Testis (tissue), 3 donors: ENCODE data around the gene NTN4. TPM values are rescaled to one million over a fixed set of nuclear protein-coding genes. Genes with fewer than 3 reads are reported as not detected.
A peak's percentile ranks its signal among the peaks of the same experiment; 100 is the strongest.
"Not testable (repeated sequence)": the region's sequence is repeated elsewhere in the genome, so short reads cannot be mapped to it uniquely, and the experiment has no call there.

Experiments
- DNase-seq: peaks from one replicate; pipeline ENCODE4 v3.0.0-alpha.2; 2019
- H3K27ac ChIP-seq, 2 donors: fragments of 200-600 bp; sonication (generic); one replicate each; pipeline ENCODE4 v1.5.1; 2019
- H3K27me3 ChIP-seq: fragments of 200-600 bp; sonication (generic); one replicate; pipeline ENCODE4 v1.5.1; 2019
- H3K36me3 ChIP-seq: fragments of 200-600 bp; sonication (generic); one replicate; pipeline ENCODE4 v1.5.1; 2017; ENCODE audit warnings: low read depth; ENCODE audit errors: missing control alignments
- H3K4me1 ChIP-seq: fragments of 200-600 bp; sonication (generic); one replicate; pipeline ENCODE4 v1.5.1; 2019
- H3K4me3 ChIP-seq, 2 donors: fragments of 200-600 bp; sonication (generic); one replicate each; pipeline ENCODE4 v1.5.1; 2017 to 2019
- H3K9me3 ChIP-seq: fragments of 200-600 bp; sonication (generic); one replicate; pipeline ENCODE4 v1.5.1; 2017
- POLR2A ChIP-seq: fragments of 450-650 bp; IDR thresholded peaks from one replicate; pipeline ENCODE4 v1.6.1; 2017; ENCODE audit warnings: antibody characterized with exemption, mild to moderate bottlenecking, moderate library complexity
- WGBS, 2 donors: methylation state at CpG; one replicate each; pipeline ENCODE4 v1.1.5; 2018; 5-methylcytosine and 5-hydroxymethylcytosine counted together
- intact Hi-C: fragments of 100-400 bp; cut with DNase I; formaldehyde crosslinking; loops from one replicate; pipeline ENCODE4 v1.15.1; 2023; ENCODE audit warnings: low total_unique reads
- polyA plus RNA-seq: library from polyadenylated mRNA; stranded (reverse); fragments of 350-450 nt; fragmentation: Illumina TruSeq; extraction: RNeasy Lipid Tissue Mini Kit (QIAGEN cat#74804); gene quantifications from one replicate; pipeline ENCODE4 v1.2.3, GENCODE V29; 2014; ENCODE audit warnings: low read depth, low replicate concordance; ENCODE audit not compliant: insufficient read depth
- total RNA-seq, 2 donors: library from RNA; depleted of rRNA; stranded (reverse); fragments of >200 nt; gene quantifications; one replicate each; pipeline ENCODE4 v1.2.3, GENCODE V29; 2016
- TF ChIP-seq, protein P1 (sequence below), 3 experiments: fragments of 450-650 bp in 2 of 3; fragments of 200-600 bp in 1 of 3; sonication (generic) in 1 of 3; IDR thresholded peaks; one replicate each; pipeline ENCODE4 v1.5.1; 2016 to 2019; ENCODE audit warnings: antibody characterized with exemption in 3 of 3, mild to moderate bottlenecking in 2 of 3, moderate library complexity in 1 of 3

Gene NTN4
- total and polyA plus RNA-seq, 3 donors from 2014 or later, result 15.9 to 84.9 (median 43.8) TPM

DNA sequence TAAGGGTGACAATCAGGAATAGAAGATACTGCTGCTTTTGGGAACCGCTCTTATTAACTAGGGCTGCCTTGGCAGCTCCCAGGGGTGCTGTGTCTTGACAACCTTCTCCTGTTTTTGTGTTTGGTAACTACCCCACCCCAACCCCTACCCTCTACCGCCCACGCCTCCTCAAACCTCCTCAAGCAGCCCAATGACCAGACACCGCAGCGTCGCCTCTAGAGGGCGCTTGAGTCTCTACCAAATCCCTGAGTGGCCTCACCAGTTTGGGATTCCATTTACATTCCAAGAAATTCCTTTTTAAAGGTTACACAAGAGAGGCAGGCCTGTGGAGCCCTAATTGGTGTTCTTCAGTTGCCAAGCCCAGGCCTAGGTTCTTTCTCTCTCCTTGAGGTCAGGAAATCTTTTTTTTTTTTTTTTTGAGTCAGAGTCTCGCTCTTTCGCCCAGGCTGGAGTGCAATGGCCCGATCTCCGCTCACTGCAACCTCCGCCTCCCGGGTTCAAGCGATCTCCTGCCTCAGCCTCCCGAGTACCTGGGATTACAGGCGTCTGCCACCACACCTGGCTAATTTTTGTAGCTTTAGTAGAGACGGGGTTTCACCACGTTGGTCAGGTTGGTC, 166.9 kb downstream of the NTN4 start:
- no peaks in the 10 kb centered on the region for H3K9me3 ChIP-seq
- peak overlapping the region in 1 of 2 donors; percentile 30 for H3K27ac ChIP-seq
- H3K4me1 ChIP-seq, result peaks cover 19% of the 10 kb centered on the region
- TF ChIP-seq POLR2A, result no peak
- TF ChIP-seq, protein P1, sequence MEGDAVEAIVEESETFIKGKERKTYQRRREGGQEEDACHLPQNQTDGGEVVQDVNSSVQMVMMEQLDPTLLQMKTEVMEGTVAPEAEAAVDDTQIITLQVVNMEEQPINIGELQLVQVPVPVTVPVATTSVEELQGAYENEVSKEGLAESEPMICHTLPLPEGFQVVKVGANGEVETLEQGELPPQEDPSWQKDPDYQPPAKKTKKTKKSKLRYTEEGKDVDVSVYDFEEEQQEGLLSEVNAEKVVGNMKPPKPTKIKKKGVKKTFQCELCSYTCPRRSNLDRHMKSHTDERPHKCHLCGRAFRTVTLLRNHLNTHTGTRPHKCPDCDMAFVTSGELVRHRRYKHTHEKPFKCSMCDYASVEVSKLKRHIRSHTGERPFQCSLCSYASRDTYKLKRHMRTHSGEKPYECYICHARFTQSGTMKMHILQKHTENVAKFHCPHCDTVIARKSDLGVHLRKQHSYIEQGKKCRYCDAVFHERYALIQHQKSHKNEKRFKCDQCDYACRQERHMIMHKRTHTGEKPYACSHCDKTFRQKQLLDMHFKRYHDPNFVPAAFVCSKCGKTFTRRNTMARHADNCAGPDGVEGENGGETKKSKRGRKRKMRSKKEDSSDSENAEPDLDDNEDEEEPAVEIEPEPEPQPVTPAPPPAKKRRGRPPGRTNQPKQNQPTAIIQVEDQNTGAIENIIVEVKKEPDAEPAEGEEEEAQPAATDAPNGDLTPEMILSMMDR (IDR thresholded peaks at IDR 0.05), result peak; percentile 45 to 61 (median 57)
- no peaks in the 10 kb centered on the region for H3K36me3 ChIP-seq
- H3K27me3 ChIP-seq, result no peaks in the 10 kb centered on the region
- 37 to 58% methylated on average over 17 to 18 of the region's 18 CpGs for WGBS, 2 donors
- intact Hi-C loops, result loop anchor here (10.0 kb wide), 1 partner anchor 481 kb away; no protein-coding TSS in a partner anchor
- no peak overlapping the region for H3K4me3 ChIP-seq
- DNase-seq, result peak; percentile 84

DNA sequence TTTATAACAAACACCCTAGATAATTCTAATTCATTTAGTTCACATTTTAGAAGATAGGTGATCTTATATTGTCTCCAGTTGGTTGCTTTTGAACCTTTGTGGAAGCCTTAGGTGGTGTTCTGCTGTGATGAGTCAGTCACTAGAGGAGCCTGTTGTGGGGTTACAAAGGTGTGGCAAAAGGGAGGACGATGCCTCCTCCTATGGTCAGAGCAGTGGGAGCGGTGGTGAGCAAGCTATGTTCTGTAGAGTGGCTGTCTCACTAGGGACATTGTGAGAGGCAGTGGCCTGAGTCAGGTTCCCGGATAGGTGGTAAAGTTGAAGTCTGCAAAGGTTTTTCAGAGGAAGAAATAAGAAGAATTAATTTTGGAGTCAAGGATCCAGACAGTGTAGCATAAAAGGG, 167.7 kb downstream of the NTN4 start:
- H3K9me3 ChIP-seq, result no peaks in the 10 kb centered on the region
- no peak overlapping the region for H3K27ac ChIP-seq
- 90 to 93% methylated on average over 3 of the region's 3 CpGs for WGBS, 2 donors
- intact Hi-C loops, result loop anchor here (10.0 kb wide), 1 partner anchor 482 kb away; no protein-coding TSS in a partner anchor
- DNase-seq, result no peak
- no peaks in the 10 kb centered on the region for H3K36me3 ChIP-seq
- TF ChIP-seq, protein P1 (IDR thresholded peaks at IDR 0.05), result no peak
- H3K4me3 ChIP-seq, result no peak overlapping the region
- peaks cover 19% of the 10 kb centered on the region for H3K4me1 ChIP-seq
- H3K27me3 ChIP-seq, result no peaks in the 10 kb centered on the region

DNA sequence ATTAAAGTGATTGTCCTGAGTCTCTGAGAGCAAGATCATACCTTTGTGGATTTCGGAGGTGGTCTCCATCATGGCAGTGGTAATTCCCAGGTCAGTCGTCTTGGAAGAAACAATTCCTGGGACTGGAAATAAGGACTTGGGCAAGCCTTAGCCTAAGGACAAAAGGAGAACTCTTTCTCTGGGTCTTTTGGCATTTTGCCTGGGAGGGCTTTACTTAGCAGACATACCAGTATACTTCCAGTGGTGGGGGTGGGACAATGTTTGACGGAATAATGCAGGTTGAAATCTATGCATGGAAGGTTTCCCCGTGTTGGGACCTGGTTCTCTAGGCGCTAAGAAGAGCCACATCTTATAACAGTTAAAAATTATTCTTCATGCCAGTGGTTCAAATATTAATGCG, 168.8 kb downstream of the NTN4 start:
- no peaks in the 10 kb centered on the region for H3K36me3 ChIP-seq
- TF ChIP-seq, protein P1 (IDR thresholded peaks at IDR 0.05), result no peak
- no peak for TF ChIP-seq POLR2A
- no peak overlapping the region for H3K4me3 ChIP-seq
- H3K4me1 ChIP-seq, result peaks cover 13% of the 10 kb centered on the region
- no peaks in the 10 kb centered on the region for H3K9me3 ChIP-seq
- 80 to 84% methylated on average over 6 of the region's 6 CpGs for WGBS, 2 donors
- intact Hi-C loops, result loop anchor here (10.0 kb wide), 1 partner anchor 483 kb away; no protein-coding TSS in a partner anchor
- no peaks in the 10 kb centered on the region for H3K27me3 ChIP-seq
- DNase-seq, result no peak
- no peak overlapping the region for H3K27ac ChIP-seq

DNA sequence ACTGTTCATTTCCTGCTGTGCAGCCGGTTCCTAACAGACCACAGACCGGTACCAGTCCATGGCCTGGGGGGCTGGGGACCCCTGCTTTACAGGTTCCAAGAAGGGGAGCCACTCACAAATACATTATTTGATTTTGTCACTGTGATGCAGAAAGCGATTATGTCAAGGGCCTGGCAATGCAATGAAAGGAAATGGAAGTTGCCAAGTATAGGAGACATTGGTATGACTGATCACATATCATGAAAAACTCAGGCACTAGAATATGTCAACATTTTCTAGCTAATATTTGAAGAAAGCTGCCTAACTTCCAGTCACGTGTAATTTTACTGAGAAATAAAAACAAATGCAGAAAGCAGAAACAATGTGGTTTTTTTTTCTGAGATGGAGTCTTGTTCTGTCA, 170.4 kb downstream of the NTN4 start:
- H3K27ac ChIP-seq, result no peak overlapping the region
- 81 to 87% methylated on average over 4 of the region's 4 CpGs for WGBS, 2 donors

DNA sequence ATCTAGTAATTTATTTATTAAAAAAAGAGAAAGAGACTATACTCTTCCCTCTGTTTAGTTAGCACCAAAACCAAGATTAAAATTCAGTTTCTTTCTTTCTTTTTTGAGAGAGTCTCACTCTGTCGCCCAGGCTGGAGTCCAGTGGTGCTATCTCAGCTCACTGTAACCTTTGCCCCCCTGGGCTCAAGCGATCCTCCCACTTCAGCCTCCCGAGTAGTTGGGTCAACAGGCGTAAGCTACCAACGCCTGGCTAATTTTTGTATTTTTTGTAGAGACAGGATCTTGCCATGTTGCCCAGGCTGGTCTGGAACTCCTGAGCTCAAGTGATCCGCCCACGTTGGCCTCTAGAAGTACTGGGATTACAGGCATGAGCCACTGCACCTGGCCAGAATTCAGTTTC, 174.1 kb downstream of the NTN4 start:
- H3K4me3 ChIP-seq, H3K27ac ChIP-seq, H3K9me3 ChIP-seq, H3K4me1 ChIP-seq, H3K27me3 ChIP-seq, H3K36me3 ChIP-seq, intact Hi-C loops, DNase-seq: not testable (repeated sequence)
- WGBS, 2 donors, result 32 to 88% methylated on average over 3 to 7 of the region's 7 CpGs

More for the DNA sequence above, 170.4 kb downstream of the NTN4 start:
- intact Hi-C loops, result loop anchor here (10.0 kb wide), 1 partner anchor 485 kb away; no protein-coding TSS in a partner anchor
- Histone ChIP-seq H3K4me1 (peaks cover 5% of the 10 kb centered on the region), H3K4me3 (no peak overlapping the region), H3K9me3 (no peaks in the 10 kb centered on the region), H3K36me3 (no peaks in the 10 kb centered on the region), H3K27me3 (no peaks in the 10 kb centered on the region)
- DNase-seq, result no peak
- TF ChIP-seq, protein P1 (IDR thresholded peaks at IDR 0.05), result no peak
- no peak for TF ChIP-seq POLR2A
